ENCODE results near the gene TMC8. TPM values are rescaled to one million over a fixed set of nuclear protein-coding genes. Genes with fewer than 3 reads are reported as not detected.

The TMC8 gene
- total and polyA plus RNA-seq, 2 donors (not counting 3 experiments of a cell fraction or from before 2014, with no cell fraction given), result 0.07 to 1.3 TPM

DNA sequence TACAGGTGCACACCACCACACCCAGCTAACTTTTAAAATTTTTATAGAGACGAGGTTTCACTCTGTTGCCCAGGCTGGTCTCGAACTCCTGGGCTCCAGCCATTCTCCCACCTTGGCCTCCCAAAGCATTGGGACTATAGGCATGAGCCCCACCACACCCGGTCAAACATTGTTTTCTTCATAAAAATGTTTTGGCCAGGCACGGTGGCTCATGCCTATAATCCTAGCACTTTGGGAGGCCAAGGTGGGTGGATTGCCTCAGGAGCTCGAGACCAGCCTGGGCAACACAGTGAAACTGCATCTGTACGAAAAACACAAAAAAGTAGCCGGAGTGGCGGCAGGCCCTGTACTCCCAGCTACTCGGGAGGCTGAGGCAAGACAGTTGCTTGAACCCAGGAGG is 14.2 kb upstream of the TMC8 start:
- Histone ChIP-seq H3K9me3 (replicated peaks; ENCODE audit: control insufficient read depth, insufficient read depth, low read length) (no peaks in the 10 kb centered on the region), H3K4me2 (ENCODE audit: insufficient read depth, low read length) (no peak overlapping the region), H4K20me1 (replicated peaks; ENCODE audit: control insufficient read depth, extremely low read depth, insufficient read depth, low read length) (no peaks in the 10 kb centered on the region), H3K9ac (replicated peaks; ENCODE audit: extremely low read depth, insufficient read depth, low read length) (no peak overlapping the region), H3K4me1 (ENCODE audit: control insufficient read depth, extremely low read depth, insufficient read depth, low read length) (no peaks in the 10 kb centered on the region), H3K79me2 (ENCODE audit: control insufficient read depth, insufficient read depth, low read length) (no peaks in the 10 kb centered on the region), H3K27me3 (ENCODE audit: control insufficient read depth in 2 of 2, insufficient read depth in 2 of 2, low read length in 2 of 2) (no peaks in the 10 kb centered on the region), H3K36me3 (ENCODE audit: control insufficient read depth in 2 of 2, extremely low read depth in 1 of 2, insufficient read depth in 2 of 2, low read length in 2 of 2) (peaks cover 0 to 2% of the 10 kb centered on the region in 2 experiments), H3K27ac (ENCODE audit: insufficient read depth, low read depth, low read length) (no peak overlapping the region), H3K4me3 (replicated peaks in 1 of 3; ENCODE audit: insufficient read depth in 1 of 3, low read depth in 1 of 3, low read length in 3 of 3) (no peak overlapping the region), H3K9me1 (replicated peaks; ENCODE audit: control insufficient read depth, extremely low read depth, insufficient read depth, low read length) (no peaks in the 10 kb centered on the region), H2AFZ (ENCODE audit: low read depth, low read length) (no peak overlapping the region)
- intact Hi-C loops (cut with micrococcal nuclease), result no loop called here
- dilution Hi-C loops (cut with MboI; ENCODE audit: extremely low pct_ligation_motif_present, low sequenced_read_pairs), result no loop called here
- TF ChIP-seq FOS (IDR thresholded peaks at IDR 0.05; ENCODE audit: borderline replicate concordance, insufficient read depth, low read length), result no peak
- no peak for FAIRE-seq
- no peak for DNase-seq (ENCODE audit: low read depth, low spot score)
- BruUV-seq (replicated peaks), result no TSS peak
- ChIA-PET POLR2A (no interaction called here), CTCF (interaction anchor here (1.0 to 1.4 kb wide), 2 partner anchors 60 to 134 kb away, joined by 3 to 7 read pairs; no protein-coding TSS in a partner anchor)

DNA sequence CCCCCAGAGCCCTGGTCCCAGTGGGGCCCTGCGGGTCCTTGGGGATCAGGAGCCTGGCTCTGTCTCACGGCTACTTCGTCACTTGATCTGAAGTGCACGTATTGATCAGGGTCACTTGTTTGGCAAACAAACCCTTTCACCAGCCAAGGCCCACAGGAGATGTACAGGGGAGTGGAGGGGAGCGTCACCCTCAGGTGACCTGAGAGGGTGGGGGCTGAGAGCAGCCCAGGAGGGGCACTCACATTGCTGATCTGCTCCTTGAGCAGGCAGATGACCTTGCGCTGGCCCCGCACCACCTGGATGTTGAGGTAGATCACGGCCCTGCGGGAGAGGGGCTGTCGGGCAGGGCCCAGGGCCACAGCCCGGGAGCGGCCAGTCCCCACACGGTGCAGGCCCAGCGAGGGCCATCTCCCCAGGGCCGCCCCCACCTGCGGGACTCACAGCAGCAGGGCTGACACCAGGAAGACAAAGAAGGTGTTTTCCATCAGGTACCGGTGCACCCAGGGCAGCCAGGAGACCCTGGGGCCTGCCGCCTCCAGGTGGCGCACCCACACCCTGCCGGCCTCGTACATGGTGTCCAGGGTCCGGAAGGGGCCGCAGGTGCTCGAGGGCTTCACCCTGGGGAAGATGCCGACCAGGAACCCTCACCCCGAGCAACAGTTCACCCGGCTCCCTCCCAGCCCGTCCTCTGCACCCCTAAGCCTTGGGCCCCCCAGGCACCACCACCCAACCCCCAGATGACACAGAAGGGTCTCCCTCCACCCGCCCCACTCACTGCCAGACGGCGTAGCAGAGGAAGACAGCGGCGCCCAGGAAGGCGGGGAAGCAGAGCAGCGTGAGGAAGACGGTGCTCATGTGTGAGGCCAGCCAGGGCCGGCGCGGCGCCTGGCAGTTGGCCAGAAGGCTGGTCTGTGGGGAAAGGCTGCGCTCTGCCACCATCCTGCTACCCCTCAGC is 13.3 kb upstream of the TMC8 start:
- CTCF ChIA-PET, result interaction anchor here (1.0 kb wide), 1 partner anchor 133 kb away, joined by 3 read pairs; no protein-coding TSS in a partner anchor
- H3K9me1 ChIP-seq (replicated peaks; ENCODE audit: control insufficient read depth, extremely low read depth, insufficient read depth, low read length), result no peaks in the 10 kb centered on the region
- no peaks in the 10 kb centered on the region for H3K4me1 ChIP-seq (ENCODE audit: control insufficient read depth, extremely low read depth, insufficient read depth, low read length)
- BruUV-seq (replicated peaks), result no TSS peak
- TF ChIP-seq, protein P1, sequence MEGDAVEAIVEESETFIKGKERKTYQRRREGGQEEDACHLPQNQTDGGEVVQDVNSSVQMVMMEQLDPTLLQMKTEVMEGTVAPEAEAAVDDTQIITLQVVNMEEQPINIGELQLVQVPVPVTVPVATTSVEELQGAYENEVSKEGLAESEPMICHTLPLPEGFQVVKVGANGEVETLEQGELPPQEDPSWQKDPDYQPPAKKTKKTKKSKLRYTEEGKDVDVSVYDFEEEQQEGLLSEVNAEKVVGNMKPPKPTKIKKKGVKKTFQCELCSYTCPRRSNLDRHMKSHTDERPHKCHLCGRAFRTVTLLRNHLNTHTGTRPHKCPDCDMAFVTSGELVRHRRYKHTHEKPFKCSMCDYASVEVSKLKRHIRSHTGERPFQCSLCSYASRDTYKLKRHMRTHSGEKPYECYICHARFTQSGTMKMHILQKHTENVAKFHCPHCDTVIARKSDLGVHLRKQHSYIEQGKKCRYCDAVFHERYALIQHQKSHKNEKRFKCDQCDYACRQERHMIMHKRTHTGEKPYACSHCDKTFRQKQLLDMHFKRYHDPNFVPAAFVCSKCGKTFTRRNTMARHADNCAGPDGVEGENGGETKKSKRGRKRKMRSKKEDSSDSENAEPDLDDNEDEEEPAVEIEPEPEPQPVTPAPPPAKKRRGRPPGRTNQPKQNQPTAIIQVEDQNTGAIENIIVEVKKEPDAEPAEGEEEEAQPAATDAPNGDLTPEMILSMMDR (IDR thresholded peaks at IDR 0.05; ENCODE audit: extremely low read depth in 1 of 2, insufficient read depth in 1 of 2, low read depth in 1 of 2, low read length in 2 of 2), result peak; percentile 9 to 46
- TF ChIP-seq POLR2AphosphoS5 (IDR thresholded peaks at IDR 0.05; ENCODE audit: insufficient read depth, low read depth, low read length), result no peak
- TF ChIP-seq, protein P2, sequence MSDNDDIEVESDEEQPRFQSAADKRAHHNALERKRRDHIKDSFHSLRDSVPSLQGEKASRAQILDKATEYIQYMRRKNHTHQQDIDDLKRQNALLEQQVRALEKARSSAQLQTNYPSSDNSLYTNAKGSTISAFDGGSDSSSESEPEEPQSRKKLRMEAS (IDR thresholded peaks at IDR 0.05; ENCODE audit: insufficient read depth, insufficient read length), result no peak
- no peak overlapping the region for H3K4me2 ChIP-seq (ENCODE audit: insufficient read depth, low read length)
- no peak overlapping the region for H2AFZ ChIP-seq (ENCODE audit: low read depth, low read length)
- H3K27me3 ChIP-seq (ENCODE audit: control insufficient read depth in 2 of 2, insufficient read depth in 2 of 2, low read length in 2 of 2), result no peaks in the 10 kb centered on the region
- no peak overlapping the region for H3K9ac ChIP-seq (replicated peaks; ENCODE audit: extremely low read depth, insufficient read depth, low read length)
- intact Hi-C loops (cut with micrococcal nuclease) (no loop called here), dilution Hi-C loops (cut with MboI; ENCODE audit: extremely low pct_ligation_motif_present, low sequenced_read_pairs) (no loop called here)
- no peak overlapping the region for H3K27ac ChIP-seq (ENCODE audit: insufficient read depth, low read depth, low read length)
- H4K20me1 ChIP-seq (replicated peaks; ENCODE audit: control insufficient read depth, extremely low read depth, insufficient read depth, low read length), result no peaks in the 10 kb centered on the region
- no peak overlapping the region for H3K4me3 ChIP-seq (replicated peaks in 1 of 3; ENCODE audit: insufficient read depth in 1 of 3, low read depth in 1 of 3, low read length in 3 of 3)
- FAIRE-seq (peak; percentile 15), DNase-seq (ENCODE audit: low read depth, low spot score) (no peak)
- no peaks in the 10 kb centered on the region for H3K79me2 ChIP-seq (ENCODE audit: control insufficient read depth, insufficient read depth, low read length)
- H3K9me3 ChIP-seq (replicated peaks; ENCODE audit: control insufficient read depth, insufficient read depth, low read length), result no peaks in the 10 kb centered on the region
- POLR2A ChIA-PET, result no interaction called here
- peaks cover 0 to 7% of the 10 kb centered on the region in 2 experiments for H3K36me3 ChIP-seq (ENCODE audit: control insufficient read depth in 2 of 2, extremely low read depth in 1 of 2, insufficient read depth in 2 of 2, low read length in 2 of 2)
